ENCODE measurements around the gene CDK5RAP3.
"Not testable (repeated sequence)": the region's sequence is repeated elsewhere in the genome, so short reads cannot be mapped to it uniquely, and the experiment has no call there.

CDK5RAP3 gene

DNA sequence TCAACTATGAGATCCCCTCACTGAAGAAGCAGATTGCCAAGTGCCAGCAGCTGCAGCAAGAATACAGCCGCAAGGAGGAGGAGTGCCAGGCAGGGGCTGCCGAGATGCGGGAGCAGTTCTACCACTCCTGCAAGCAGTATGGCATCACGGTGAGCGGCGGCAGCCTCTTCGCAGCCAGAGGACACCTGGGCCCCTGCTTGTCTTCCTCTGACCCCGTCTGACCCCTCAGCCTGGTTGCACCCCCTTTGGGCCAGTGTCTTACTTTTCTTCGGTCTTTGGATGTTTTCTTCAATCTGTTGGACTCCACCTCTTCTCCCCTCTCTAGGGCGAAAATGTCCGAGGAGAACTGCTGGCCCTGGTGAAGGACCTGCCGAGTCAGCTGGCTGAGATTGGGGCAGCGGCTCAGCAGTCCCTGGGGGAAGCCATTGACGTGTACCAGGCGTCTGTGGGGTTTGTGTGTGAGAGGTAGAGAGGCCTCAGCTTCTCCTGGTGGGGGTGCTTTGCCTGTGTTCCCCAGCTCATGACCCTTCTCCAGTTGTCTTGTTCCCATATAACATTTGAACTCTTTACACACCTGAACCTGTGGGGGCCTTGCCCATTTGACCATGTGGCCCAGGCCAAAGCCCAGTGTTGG, 4.4 kb downstream of the CDK5RAP3 start:
- FAIRE-seq, result no peak
- DNase-seq (ENCODE audit: low spot score), result no peak

DNA sequence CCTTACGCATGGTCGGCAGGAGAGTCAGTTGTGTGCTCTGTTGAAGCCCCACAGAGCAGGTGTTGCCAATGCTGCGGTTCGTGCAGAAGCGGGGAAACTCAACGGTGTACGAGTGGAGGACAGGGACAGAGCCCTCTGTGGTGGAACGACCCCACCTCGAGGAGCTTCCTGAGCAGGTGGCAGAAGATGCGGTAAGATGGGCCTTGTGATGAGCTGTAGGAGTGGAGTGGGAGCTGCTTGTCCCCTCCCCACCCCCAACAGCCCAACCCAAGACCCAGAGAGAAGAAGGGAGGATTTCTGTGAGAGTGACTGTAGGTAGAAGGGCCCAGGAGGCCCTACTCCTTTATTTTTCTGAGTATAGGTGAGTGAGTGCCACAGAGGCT, 4.9 kb downstream of the CDK5RAP3 start:
- DNase-seq (ENCODE audit: low spot score), result no peak
- no peak for FAIRE-seq

DNA sequence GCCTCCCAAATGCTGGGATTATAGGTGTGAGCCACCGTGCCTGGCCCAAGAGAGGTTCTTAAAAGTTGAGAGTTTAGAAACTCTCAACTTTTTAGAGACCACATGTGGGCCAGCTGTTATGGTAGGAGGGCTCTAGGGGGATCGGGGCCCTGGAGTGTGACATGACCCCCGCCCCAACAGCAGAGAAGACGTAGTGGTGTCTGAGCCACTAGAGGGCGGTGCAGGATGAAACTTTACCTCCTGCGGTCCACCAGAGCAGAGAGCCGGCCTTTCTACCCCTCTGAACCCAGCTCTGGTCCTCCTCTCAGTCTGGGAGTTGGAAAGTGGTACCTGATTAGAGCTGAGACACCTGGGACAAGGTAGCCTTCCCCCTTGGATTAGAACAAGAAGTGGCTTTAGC, 7.4 kb downstream of the CDK5RAP3 start:
- FAIRE-seq, result no peak
- peak; percentile 17 for DNase-seq (ENCODE audit: low spot score)

DNA sequence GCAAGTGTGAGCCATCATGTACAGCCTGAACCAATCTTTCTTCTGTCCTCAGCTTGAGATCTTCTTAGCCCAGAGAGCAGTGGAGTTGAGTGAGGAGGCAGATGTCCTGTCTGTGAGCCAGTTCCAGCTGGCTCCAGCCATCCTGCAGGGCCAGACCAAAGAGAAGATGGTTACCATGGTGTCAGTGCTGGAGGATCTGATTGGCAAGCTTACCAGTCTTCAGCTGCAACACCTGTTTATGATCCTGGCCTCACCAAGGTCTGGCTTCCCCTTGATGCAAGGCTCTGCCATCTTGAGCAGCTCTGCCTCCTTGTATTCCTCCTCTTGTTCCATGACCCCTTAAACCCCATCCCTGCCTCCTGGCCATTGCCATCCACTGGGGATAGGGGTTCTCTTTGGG, 9.6 kb downstream of the CDK5RAP3 start:
- DNase-seq (ENCODE audit: low spot score), result no peak

DNA sequence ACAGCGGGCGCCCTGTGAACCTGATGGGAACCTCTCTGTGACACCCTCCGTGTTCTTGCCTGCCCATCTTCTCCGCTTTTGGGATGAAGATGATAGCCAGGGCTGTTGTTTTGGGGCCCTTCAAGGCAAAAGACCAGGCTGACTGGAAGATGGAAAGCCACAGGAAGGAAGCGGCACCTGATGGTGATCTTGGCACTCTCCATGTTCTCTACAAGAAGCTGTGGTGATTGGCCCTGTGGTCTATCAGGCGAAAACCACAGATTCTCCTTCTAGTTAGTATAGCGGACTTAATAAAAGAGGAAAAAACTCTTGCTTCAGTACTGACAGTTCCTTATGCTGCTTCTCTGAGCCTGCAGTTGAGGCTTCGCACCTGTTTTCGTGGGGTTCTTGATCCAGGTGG, 10.5 kb downstream of the CDK5RAP3 start:
- no peak for DNase-seq (ENCODE audit: low spot score)
- no peak for FAIRE-seq

More for the DNA sequence above, 9.6 kb downstream of the CDK5RAP3 start:
- FAIRE-seq, result no peak

DNA sequence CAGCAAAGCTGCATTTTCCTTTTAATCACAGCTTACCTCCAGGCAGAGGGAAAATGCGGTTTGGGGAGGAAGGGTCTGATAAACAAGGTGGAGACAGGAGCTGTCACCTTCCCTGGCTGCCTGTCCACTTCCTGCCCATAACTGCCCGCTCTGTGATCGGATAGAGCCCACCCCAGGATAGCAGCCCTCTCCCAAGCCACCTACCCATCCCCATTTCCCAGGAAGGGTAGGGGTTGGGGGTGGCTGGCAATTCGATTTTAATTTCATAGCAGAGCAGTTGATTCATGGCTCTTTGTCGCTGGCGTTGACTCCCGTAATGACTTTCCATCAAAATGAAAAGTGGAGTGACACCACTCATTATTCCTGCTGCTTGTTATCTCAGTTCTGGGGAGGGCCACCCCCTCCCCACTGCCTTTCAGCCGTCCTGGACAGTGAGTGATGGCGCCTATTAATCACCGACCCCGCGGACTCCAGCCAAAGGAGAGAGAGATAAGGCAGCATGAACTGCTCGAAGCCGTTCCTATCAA, 11.2 kb downstream of the CDK5RAP3 start:
- FAIRE-seq (no peak), DNase-seq (ENCODE audit: low spot score) (no peak)

DNA sequence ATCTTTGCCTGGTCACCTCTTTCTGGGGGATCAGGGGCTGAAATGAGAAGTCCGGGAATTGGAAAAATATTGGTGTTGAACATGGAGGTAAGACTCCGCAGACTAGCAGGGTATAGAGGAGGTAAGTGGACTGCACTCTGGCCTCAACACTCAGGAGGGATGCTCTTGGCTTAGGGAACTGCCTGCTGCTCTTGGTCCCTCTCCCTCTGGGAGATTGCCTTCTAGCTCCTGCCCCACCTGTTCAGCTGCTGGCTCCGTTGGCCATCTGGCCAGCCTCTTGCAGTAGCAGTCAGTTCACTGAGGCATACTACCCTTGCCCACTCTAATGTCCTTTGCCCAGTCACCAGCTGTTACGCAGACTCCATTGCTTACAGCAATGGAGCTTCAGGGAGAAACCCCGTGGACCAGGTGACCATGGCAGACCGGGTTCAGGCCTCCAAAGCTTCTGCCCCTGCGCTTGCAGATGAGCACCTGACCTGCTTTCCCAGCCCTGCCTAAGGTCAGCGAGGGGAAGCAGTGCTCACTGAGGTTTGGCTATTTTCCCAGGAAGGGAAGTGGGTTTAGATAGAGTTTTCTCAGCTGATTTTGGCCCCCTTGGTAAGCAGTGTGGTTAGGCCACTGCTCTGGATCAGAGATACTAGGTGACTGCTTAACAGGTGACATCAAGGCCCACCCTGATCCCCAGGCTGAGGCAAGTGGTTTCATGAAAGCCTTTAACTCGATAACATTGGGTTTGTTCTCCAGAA, 11.9 kb downstream of the CDK5RAP3 start:
- no peak for FAIRE-seq
- DNase-seq (ENCODE audit: low spot score), result no peak

DNA sequence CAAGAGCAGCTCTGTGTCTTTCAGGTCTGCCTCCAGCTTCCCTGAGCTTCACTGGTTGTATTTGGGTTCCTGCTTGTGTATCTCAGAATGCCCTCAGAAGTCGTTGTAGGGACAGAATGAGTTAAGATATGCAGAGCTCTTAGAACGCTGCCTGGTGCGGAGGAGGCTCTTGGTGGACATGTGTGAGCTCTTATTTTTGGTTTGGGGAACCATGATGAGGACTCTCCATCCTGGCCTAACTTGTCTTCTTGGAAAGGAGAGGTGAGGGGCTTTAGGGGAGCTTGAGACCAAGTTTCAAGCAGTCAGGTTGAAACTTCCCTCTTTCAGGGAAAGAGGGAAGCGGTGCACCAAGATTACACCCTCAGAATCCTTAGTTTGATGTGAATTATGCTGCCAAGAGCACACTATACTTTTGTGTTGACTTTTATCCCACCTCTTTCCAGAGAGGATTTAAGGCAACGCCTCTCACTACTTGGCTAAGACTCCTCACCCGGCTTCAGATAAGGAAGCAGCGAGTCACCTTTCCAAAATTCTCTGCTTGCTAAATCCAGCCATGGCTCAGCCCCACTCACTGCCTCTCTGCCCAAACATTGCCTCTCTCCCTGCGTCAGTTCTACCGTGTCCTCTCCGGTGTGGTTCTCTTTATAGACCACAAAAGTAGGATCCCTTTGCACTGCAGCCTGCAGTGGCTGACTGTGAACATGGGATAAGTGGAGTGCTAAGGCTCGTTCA, 12.7 kb downstream of the CDK5RAP3 start:
- DNase-seq (ENCODE audit: low spot score) (no peak), FAIRE-seq (no peak)

DNA sequence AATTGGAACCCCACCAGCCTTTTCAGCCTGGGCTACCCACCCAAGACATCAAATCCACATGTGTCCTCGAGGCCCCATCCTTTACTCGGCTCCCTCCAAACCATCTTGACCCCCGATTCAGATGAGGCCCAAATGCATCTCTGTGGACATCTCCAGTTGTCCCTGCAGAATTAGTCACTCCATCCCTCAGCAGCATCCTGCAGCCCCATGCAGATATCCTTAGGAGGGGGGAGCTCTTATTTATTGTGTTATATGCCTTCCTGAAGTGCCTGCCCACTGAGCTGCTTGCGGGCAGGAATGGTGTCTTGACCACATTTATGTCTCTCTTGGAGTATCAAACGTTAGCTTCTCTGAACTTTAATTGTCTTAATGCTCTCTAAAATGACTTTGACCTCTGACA, 15.6 kb downstream of the CDK5RAP3 start:
- DNase-seq (ENCODE audit: low spot score), result no peak
- no peak for FAIRE-seq

DNA sequence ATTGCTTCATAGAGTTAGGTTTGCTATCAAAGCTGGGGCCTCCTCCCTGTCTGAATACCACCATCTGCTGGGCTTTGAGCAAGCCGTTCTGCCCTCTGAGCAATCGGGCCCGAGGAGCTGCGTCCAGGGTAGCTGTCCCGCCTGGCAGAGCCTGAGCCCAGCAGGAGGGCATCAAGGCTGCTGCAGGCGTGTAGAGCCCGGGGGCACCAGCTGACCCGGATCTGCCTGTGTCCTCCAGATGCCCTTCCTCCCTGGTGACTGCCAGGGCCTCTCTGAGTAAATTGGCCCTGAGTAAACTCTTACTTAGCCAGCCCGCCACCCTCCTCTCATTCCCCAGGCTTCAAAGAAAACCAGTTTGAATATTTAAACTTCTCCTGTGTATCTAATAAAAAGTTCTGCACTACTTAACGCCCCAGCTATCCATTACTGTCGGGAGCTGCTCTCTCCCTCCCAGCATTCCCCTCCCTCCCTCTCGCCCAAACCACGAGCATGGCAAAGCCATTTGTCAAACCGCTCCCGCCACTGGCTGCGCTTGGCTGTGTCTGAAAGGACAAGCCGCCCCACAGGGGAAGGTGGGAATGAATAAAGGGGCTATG, 16.4 kb downstream of the CDK5RAP3 start:
- no peak for DNase-seq (ENCODE audit: low spot score)
- no peak for FAIRE-seq

DNA sequence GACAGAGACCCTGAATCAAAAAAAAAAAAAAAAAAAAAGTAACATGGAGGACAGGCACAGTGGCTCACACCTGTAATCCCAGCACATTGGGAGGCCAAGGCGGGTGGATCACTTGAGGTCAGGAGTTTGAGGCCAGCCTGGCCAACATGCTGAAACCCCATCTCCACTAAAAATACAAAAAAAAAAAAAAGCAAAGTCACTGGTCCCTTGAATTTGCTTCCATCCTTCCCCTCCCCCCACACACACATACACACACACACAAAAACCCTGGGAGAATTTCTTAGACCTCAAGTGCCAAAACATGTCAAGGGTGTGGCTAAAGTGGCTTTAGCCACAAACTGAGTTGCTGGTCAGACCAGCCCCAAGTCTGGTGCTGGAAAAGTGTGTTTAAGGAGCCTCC, 17.5 kb downstream of the CDK5RAP3 start:
- not testable (repeated sequence) for DNase-seq (ENCODE audit: low spot score); FAIRE-seq

DNA sequence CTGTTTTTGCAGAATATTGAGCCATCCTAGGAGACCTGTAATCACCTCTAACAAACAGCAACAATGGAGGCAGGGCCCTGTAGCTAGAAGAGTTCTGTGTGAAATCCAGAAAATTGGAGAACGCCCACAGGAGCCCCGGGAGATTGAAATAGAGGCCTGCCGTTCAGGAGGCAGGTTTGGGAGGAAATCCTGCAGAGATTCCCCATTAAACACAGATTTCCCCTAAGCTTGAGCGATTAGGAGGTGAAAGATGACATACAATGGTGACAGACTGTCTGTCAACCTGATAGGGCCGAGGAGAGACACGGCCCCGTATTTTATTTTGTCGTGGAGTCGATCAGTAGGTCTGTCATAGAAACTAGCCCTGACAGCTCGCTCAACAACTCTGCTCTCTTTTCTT, 18.2 kb downstream of the CDK5RAP3 start:
- no peak for FAIRE-seq
- no peak for DNase-seq (ENCODE audit: low spot score)

DNA sequence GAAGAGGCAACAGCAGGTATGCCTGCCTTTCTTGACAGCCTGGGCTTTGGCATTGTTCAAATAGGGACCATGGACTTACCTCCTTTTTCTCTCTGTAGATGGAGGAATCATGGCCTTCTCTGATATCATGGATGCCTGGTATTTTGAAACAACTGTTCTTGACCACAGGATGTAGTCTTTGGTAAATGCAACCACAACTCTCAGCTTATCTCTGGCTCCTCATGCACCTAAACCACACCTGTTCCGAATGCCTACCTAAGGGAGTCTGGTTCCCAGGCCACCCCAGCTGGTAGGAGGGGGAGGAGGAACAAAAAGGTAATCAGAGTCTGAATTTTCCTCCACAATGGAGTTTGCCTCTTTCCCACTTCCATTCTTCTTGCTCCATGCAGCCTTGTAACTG, 18.8 kb downstream of the CDK5RAP3 start:
- DNase-seq (ENCODE audit: low spot score) (no peak), FAIRE-seq (no peak)

DNA sequence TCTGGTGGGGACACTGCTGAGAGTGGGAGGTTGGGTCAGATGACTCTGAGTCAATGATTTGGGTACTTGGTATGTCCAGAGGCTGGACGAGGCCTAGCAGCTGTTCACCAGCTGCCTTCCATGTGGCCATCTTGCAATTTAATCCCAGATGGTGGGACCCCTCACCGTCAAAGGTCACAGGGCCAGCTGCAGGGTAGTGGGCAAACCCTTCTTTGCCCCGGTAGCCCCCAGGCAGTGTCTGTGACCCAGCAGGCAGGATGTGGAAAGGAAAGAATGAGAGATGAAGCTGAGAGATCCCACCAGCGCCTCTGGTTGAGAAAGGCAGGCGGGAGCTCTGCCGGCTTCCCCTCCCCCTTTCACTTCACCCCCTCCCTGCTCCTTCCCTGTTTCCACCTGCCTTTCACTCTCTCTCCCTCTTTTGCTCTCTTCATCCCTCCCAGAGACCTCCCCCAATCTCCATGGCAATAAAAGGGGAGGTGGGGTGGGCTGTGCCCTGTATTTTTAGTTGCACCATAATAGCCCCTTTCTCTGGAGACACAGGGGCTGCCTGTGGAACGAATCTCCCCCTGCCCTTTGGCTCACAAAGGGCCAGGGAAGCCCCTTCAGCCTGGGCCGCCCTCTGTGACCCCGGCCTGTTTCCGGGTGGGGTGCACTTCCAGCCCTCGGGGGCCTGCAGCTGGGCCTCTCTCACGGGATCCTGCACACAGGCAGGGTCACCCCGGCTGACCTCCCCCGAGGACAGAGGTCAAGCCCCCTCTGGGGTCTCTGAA, 20.2 kb downstream of the CDK5RAP3 start:
- FAIRE-seq (no peak), DNase-seq (ENCODE audit: low spot score) (no peak)

DNA sequence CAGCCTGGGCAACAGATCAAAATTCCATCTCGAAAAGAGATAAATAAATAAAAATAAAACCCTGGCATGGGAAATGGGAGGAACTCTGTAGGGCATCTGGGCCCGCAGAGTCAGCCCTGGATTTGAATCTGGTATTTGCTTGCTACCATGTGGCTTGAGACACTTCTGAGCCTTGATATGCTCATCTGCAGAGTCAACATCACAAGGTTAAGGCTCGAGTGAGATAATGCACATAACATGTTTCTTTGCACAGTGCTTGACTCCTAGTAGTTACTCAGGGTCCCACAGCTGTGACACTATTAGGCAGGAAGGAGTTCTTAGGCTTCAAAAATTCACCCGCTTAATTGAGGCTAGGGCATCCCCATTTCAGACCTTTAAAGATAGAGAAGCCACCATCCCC, 21.3 kb downstream of the CDK5RAP3 start:
- no peak for DNase-seq (ENCODE audit: low spot score)
- FAIRE-seq, result no peak

DNA sequence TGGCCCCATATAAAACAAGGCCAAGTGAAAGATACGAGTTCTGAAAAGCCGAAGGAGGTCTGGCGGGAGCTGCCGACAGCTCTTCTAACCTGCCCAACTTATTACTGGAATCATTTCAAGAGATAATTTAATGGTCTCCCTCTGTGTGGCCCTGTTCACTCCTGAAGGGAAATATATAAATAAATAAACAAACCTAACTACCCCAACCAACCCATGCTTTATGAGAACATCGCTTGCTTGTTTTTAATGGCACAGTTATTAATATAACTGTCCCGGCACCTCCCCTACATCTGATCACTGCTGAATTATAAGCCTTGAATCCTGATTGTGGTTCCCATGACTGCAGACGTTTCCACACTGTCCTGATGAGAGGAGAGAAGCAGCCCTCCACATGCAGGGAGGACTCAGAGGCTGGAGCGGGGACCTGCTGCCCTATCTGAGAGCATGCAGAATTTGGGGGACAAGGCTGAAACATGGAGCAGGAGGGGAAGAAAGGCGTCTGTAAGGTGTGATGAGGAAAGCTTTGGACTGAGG, 22.2 kb downstream of the CDK5RAP3 start:
- DNase-seq (ENCODE audit: low spot score) (no peak), FAIRE-seq (no peak)

DNA sequence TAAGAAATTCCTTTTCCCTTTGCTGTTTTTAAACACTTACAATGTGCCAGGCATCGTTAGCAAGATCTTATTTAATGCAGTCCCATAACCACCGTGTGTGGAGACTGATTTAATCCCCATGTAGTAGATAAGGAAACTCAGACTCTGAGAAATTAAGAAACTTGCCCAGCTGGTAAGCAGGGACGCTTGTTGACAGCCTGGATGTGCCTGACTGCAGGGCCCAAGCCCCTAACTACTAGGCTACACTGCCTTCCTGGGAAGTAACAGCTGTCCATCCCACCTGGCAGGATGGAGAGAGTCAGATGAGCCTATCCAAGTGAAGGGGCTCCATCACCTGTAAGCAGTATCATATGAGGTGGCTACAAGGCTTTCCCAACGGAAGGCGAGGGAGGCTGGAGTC, 23.1 kb downstream of the CDK5RAP3 start:
- DNase-seq (ENCODE audit: low spot score), result no peak
- no peak for FAIRE-seq

DNA sequence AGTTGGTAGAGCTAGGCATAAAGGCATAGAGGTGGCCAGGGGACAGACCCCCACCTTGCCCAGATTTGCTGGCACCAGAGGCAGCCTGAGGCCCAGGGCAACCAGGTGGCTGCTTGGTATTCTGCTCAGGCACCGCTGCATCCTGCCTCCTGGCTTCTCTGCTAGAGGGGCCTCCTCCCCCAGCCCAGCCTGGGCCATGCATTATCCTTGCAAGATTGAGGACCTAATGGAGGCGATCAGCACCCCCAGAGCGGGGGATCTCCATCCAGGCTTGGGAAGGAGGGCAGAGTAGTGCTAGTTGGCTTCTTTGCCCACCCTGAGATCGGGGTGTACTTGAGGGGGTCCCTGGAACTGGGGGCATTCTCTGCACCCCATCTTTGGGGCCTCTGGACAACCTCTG, 23.8 kb downstream of the CDK5RAP3 start:
- DNase-seq (ENCODE audit: low spot score) (no peak), FAIRE-seq (no peak)

DNA sequence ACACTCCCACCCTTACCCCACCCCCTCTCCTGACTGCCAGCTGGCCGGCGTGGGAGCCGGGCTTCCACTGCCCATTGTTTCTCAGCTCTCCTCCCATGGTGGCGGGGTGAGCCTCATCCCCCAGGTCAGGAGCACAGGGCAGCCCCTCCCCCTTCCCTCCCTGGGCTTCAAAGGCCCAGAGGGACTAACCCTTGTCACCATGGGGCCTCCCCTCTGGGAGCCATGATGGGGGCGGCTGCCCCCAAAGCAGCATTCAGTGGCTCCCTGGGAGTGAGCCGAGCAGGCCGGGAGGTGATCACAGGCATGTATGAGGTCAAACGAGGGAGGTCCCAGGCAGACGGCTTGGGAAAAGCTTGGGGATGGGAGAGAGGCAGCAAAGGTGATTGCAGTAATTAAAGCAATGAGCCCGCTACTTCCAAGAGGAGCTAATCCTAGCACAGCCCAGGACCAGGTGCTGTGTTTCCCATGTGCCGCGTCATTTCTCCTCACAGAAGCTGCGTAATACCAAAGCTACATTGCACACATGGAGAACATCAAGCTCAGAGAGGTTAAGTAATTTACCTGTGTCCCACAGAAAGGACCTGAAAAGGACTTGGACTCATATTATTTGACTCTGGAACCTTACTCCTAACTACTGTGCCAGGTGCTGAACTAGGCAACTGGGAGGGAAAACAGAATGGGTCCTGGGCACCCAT, 24.5 kb downstream of the CDK5RAP3 start:
- DNase-seq (ENCODE audit: low spot score) (no peak), FAIRE-seq (no peak)

DNA sequence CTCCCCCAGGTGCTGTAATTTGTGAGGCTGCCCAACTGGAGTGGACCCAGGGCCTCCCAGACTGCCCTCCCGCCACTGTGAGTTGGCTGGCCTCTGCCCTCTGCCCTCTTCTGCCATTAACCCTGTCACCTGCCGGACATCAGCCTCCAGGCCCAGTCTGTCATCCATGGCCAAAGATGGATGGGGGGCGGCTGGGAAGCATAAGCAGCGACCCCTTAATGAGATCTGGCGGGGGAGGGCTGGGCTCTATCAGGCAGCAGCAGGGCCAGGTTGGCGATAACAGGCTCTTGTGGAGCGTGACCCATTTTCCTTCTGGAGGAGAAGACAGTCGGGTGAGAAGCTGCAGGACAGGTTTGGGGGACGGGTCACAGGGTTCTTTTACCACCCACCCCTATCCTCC, 25.3 kb downstream of the CDK5RAP3 start:
- DNase-seq (ENCODE audit: low spot score) (no peak), FAIRE-seq (no peak)

All from RCC 7860 (cell line).